Fibroblast of pulmonary artery (primary cell): ENCODE data around the gene MTUS2.
"Not testable (repeated sequence)": the region's sequence is repeated elsewhere in the genome, so short reads cannot be mapped to it uniquely, and the experiment has no call there.

Experiments used
- DNase-seq: peaks from one replicate; pipeline ENCODE4 v3.0.0-alpha.2; 2010; ENCODE audit warnings: low read depth
- H3K4me3 ChIP-seq: replicated peaks from 2 replicates; pipeline ENCODE4 v1.5.1; 2011; ENCODE audit warnings: low read depth, mild to moderate bottlenecking, control low read depth, low read length, moderate library complexity
- CTCF ChIP-seq: IDR thresholded peaks from 2 replicates; pipeline ENCODE4 v1.5.1; 2011; ENCODE audit warnings: mild to moderate bottlenecking, control low read depth, low read length, inconsistent platforms; ENCODE audit errors: missing control alignments

The MTUS2 gene

GRCh38 chr13:28984326-28984725, 164.2 kb downstream of the MTUS2 start:
- no peak for TF ChIP-seq CTCF
- no peak overlapping the region for H3K4me3 ChIP-seq
- no peak for DNase-seq

- H3K4me3 ChIP-seq = no peak overlapping the region
- TF ChIP-seq CTCF = no peak
- DNase-seq = no peak
These were observed 164.7 kb downstream of the MTUS2 start for GRCh38 chr13:28984825-28985224.

GRCh38 chr13:28990378-28990777, 170.2 kb downstream of the MTUS2 start:
- DNase-seq, H3K4me3 ChIP-seq: not testable (repeated sequence)

- H3K4me3 ChIP-seq = no peak overlapping the region
- TF ChIP-seq CTCF = no peak
- no peak for DNase-seq
These were observed 171.6 kb downstream of the MTUS2 start for GRCh38 chr13:28991764-28992163.

DNA sequence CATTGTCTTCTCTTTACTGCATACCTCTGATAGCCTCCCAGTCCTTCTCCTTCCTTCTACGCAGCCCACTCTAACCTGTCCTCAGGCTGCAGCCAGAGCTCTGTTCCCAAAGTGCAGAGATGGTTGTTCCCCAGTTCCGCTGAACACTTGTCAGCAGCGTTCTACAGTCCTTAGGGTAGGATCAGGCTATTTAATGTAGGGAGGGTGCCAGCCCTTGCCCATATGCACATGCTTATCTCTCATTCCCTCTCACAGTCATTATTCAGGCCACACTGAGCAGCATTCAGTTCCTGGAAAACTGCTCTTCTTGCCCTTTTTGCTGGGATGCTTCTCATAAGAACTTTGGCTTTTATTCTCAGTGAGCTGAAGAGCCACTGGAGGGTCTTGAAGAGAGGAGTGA, 180.7 kb downstream of the MTUS2 start:
- H3K4me3 ChIP-seq = no peak overlapping the region
- no peak for DNase-seq
- TF ChIP-seq CTCF = no peak

DNA sequence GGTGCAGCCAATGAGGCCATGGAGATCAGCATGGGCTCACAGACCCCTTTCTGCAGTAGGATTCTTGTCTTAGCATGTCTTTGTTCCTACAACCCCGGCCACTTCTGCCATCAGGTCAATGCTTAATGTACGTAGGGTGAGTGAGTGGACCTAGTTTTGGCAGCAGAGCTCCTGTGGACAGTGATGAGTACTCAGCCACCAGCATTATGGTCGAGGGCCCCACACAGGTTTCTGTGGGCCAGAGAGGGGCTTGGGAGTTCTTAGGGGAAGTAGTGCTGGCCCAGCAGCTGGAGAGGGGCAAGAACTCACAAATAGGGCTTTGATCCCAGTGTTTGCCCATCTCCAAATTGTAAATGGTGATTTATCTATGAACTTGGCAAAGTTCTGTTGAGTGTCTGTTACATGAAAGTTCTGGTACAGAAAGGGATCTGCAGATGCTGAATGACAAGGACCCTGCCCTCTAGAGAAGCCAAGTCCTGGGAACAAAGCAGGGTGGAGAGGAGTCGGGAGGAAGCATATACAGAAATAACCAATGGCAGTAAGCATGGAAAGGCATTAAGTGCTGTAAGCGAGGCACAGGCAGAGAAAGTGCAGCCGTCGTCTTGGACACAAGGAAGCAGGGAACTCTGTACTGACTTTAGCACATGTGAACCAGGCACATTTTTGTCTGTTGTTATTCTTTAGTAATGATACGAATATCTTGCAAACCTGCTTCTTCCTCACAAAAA, 185.1 kb downstream of the MTUS2 start:
- no peak for DNase-seq
- TF ChIP-seq CTCF = no peak
- H3K4me3 ChIP-seq = no peak overlapping the region

DNA sequence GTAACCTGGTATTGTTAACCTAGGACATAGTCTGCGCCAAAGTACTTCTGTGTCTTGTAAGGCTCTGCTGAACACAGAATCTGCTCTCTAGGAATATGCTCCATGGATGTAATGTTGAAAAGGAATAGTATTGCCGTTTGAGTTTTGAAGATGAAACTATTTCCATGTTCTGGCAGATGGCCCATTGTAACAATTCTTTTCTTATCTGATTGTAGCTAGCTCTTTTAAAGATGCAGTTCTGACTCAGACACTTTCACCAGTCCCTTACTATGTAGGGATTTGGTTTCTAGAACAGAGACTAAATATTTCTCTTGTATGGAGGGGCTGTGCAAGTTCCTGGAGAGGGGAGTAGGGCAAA, 185.6 kb downstream of the MTUS2 start:
- no peak overlapping the region for H3K4me3 ChIP-seq
- TF ChIP-seq CTCF = no peak
- no peak for DNase-seq
